ENCODE data around the gene GMPR2. TPM values are rescaled to one million over a fixed set of nuclear protein-coding genes. Genes with fewer than 3 reads are reported as not detected.

The GMPR2 gene
- total and polyA plus RNA-seq, 2 of the 13 experiments (the other 11 are each of a cell fraction or from before 2014, with no cell fraction given), result 210 to 273 TPM

- TF ChIP-seq ZBTB37 (CRISPR knock-in tag; IDR thresholded peaks at IDR 0.05) (no peak), KLF13 (CRISPR knock-in tag; IDR thresholded peaks at IDR 0.05) (peak; percentile 65; the same call in 1 of the 2 replicates), ARNTL (CRISPR knock-in tag; IDR thresholded peaks at IDR 0.05) (peak; percentile 51; the same call in 1 of the 2 replicates), RBFOX2 (IDR thresholded peaks at IDR 0.05; ENCODE audit: low read depth, low read length) (peak; percentile 62), TCF7L2 (IDR thresholded peaks at IDR 0.05; ENCODE audit: low read depth, low read length) (no peak), LBX2 (CRISPR knock-in tag; IDR thresholded peaks at IDR 0.05; ENCODE audit: borderline replicate concordance) (peak; percentile 24; the same call in 1 of the 2 replicates), KDM4B (CRISPR knock-in tag; IDR thresholded peaks at IDR 0.05) (peak; percentile 25; the same call in 1 of the 2 replicates), ZNF441 (CRISPR knock-in tag; IDR thresholded peaks at IDR 0.05; ENCODE audit: borderline replicate concordance) (0 out of 2 replicates have a peak, but pooled peaks have one; percentile 6), PLSCR1 (CRISPR knock-in tag; IDR thresholded peaks at IDR 0.05; ENCODE audit: borderline replicate concordance) (0 out of 2 replicates have a peak, but pooled peaks have one; percentile 3), HDAC2 (CRISPR knock-in tag; IDR thresholded peaks at IDR 0.05) (0 out of 2 replicates have a peak, but pooled peaks have one; percentile 15), ARHGAP35 (CRISPR knock-in tag; IDR thresholded peaks at IDR 0.05; ENCODE audit: borderline replicate concordance) (0 out of 2 replicates have a peak, but pooled peaks have one; percentile 66), UBTF (CRISPR knock-in tag; IDR thresholded peaks at IDR 0.05) (no peak), ZNF569 (CRISPR knock-in tag; IDR thresholded peaks at IDR 0.05; ENCODE audit: borderline replicate concordance) (0 out of 2 replicates have a peak, but pooled peaks have one; percentile 7), KMT2A (CRISPR knock-in tag; IDR thresholded peaks at IDR 0.05) (peak; percentile 75; the same call in 1 of the 2 replicates), THYN1 (CRISPR knock-in tag; IDR thresholded peaks at IDR 0.05; ENCODE audit: borderline replicate concordance, low read depth) (0 out of 2 replicates have a peak, but pooled peaks have one; percentile 53), SP2 (CRISPR knock-in tag; IDR thresholded peaks at IDR 0.05) (0 out of 2 replicates have a peak, but pooled peaks have one; percentile 23), SP140L (CRISPR knock-in tag; IDR thresholded peaks at IDR 0.05; ENCODE audit: borderline replicate concordance) (no peak; the same call in 1 of the 2 replicates), RFXAP (CRISPR knock-in tag; IDR thresholded peaks at IDR 0.05; ENCODE audit: borderline replicate concordance) (peak; percentile 28; the same call in 1 of the 2 replicates), ZNF7 (CRISPR knock-in tag; IDR thresholded peaks at IDR 0.05) (no peak)
Measured at GRCh38 chr14:24231263-24232120, 1.2 kb upstream of the GMPR2 start (continued).
